Mucosa of descending colon (tissue), 3 donors: Measurements from ENCODE around the gene SWSAP1. TPM values are rescaled to one million over a fixed set of nuclear protein-coding genes. Genes with fewer than 3 reads are reported as not detected.
A peak's percentile ranks its signal among the peaks of the same experiment; 100 is the strongest.

Experiments used
- ATAC-seq: fragments of 200-7000 bp; cut with Tn5 transposase; one replicate; pipeline ENCODE4 v1.9.1; 2020; ENCODE audit warnings: mild to moderate bottlenecking, moderate library complexity
- DNase-seq, 3 donors: peaks; one replicate each; pipeline ENCODE4 v3.0.0-alpha.2; 2020
- H3K36me3 ChIP-seq: fragments of 200-600 bp; one replicate; pipeline ENCODE4 v1.8.0; 2021; ENCODE audit warnings: low read depth, mild to moderate bottlenecking
- H3K4me1 ChIP-seq: fragments of 200-600 bp; one replicate; pipeline ENCODE4 v1.8.0; 2021; ENCODE audit warnings: low read depth, mild to moderate bottlenecking
- H3K4me3 ChIP-seq: fragments of 200-600 bp; one replicate; pipeline ENCODE4 v1.8.0; 2021; ENCODE audit warnings: mild to moderate bottlenecking
- H3K9me3 ChIP-seq: fragments of 200-600 bp; one replicate; pipeline ENCODE4 v1.8.0; 2021; ENCODE audit warnings: mild to moderate bottlenecking
- intact Hi-C, 2 donors: fragments of 100-400 bp; cut with DNase I in 1 of 2; cut with micrococcal nuclease in 1 of 2; formaldehyde crosslinking; loops; one replicate each; pipeline versions ENCODE4 v1.11.0 to v1.11.1; 2022; cut with DNase I, micrococcal nuclease
- long read RNA-seq, 2 donors: library from polyadenylated mRNA; unstranded; transcript quantifications; one replicate each; pipeline ENCODE4 v2.0.0, GENCODE V29; 2019 to 2021
- total RNA-seq, 3 donors: library from RNA; stranded (reverse); fragmentation: NEBNext Ultra II Directional in 2 of 3; extraction: Animal tissue kit (Norgen Biotek cat#: 25700) in 2 of 3; gene quantifications; one replicate each; pipeline versions ENCODE4 v1.2.1 to v1.2.4, GENCODE V29; 2021 to 2023
- TF ChIP-seq, protein P1 (sequence below): fragments of 200-600 bp; IDR thresholded peaks from one replicate; pipeline ENCODE4 v1.8.0; 2022; ENCODE audit warnings: antibody characterized with exemption, mild to moderate bottlenecking
- donor health status: DM: no; HTN: no; CAD: no; lungs with moderate emphysema.
- donor health status: DM: no; HTN: no; CAD: no.
- donor health status: DM: no; HTN: yes; CAD: no.

The SWSAP1 gene
- total RNA-seq, result 1 to 10 TPM; 2.5 to 3.4 (median 3.3) TPM
- long read RNA-seq, donor 1, partial matches to known transcripts, result 1 of 4 reads
- long read RNA-seq, donor 1, other reads (novel, unspliced or antisense), result 0 of 4 reads
- long read RNA-seq, donor 2, transcript SWSAP1-201 (2 exons, 1,684 nt), result major isoform, 5 of 6 reads
- long read RNA-seq, donor 2, partial matches to known transcripts, result 0 of 6 reads
- long read RNA-seq, donor 2, other reads (novel, unspliced or antisense), result 1 of 6 reads

GRCh38 chr19:11374433-11375142 is at the start of gene SWSAP1:
Gene SWSAP1, plus strand, starts transcription at chr19:11374666. Its CDS starts 15 bp downstream, at chr19:11374681.
- Histone ChIP-seq H3K4me1 (peaks cover 19% of the 10 kb centered on the region), H3K4me3 (peak within 1 kb of the TSS; percentile 39), H3K9me3 (no peaks in the 10 kb centered on the region), H3K36me3 (no peaks in the 10 kb centered on the region)
- intact Hi-C loops, result no loop called here
- DNase-seq (peak; percentile 98 to 99 (median 99)), ATAC-seq (peak; percentile 93)
- TF ChIP-seq, protein P1, sequence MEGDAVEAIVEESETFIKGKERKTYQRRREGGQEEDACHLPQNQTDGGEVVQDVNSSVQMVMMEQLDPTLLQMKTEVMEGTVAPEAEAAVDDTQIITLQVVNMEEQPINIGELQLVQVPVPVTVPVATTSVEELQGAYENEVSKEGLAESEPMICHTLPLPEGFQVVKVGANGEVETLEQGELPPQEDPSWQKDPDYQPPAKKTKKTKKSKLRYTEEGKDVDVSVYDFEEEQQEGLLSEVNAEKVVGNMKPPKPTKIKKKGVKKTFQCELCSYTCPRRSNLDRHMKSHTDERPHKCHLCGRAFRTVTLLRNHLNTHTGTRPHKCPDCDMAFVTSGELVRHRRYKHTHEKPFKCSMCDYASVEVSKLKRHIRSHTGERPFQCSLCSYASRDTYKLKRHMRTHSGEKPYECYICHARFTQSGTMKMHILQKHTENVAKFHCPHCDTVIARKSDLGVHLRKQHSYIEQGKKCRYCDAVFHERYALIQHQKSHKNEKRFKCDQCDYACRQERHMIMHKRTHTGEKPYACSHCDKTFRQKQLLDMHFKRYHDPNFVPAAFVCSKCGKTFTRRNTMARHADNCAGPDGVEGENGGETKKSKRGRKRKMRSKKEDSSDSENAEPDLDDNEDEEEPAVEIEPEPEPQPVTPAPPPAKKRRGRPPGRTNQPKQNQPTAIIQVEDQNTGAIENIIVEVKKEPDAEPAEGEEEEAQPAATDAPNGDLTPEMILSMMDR, result no peak

- Histone ChIP-seq H3K4me1 (peaks cover 15% of the 10 kb centered on the region), H3K9me3 (no peaks in the 10 kb centered on the region), H3K4me3 (no peak overlapping the region), H3K36me3 (no peaks in the 10 kb centered on the region)
- intact Hi-C loops, result no loop called here
- DNase-seq, result peak in 1 of 3 donors; percentile 43
- TF ChIP-seq, protein P1, result no peak
- ATAC-seq, result peak; percentile 16
Observed at GRCh38 chr19:11324748-11325389, 49.6 kb upstream of the SWSAP1 start.

GRCh38 chr19:11325544-11325943 is 48.9 kb upstream of the SWSAP1 start:
- ATAC-seq (no peak), DNase-seq (peak in 1 of 3 donors; percentile 10)
- TF ChIP-seq, protein P1, result no peak
- no peaks in the 10 kb centered on the region for H3K9me3 ChIP-seq
- no peaks in the 10 kb centered on the region for H3K36me3 ChIP-seq
- intact Hi-C loops, result no loop called here
- H3K4me1 ChIP-seq, result peaks cover 15% of the 10 kb centered on the region
- H3K4me3 ChIP-seq, result no peak overlapping the region

GRCh38 chr19:11330127-11330526 is 44.3 kb upstream of the SWSAP1 start:
- no peak for DNase-seq
- TF ChIP-seq, protein P1, result no peak
- intact Hi-C loops, result no loop called here
- Histone ChIP-seq H3K4me3 (no peak overlapping the region), H3K9me3 (no peaks in the 10 kb centered on the region), H3K4me1 (no peaks in the 10 kb centered on the region), H3K36me3 (no peaks in the 10 kb centered on the region)
- ATAC-seq, result no peak

DNA sequence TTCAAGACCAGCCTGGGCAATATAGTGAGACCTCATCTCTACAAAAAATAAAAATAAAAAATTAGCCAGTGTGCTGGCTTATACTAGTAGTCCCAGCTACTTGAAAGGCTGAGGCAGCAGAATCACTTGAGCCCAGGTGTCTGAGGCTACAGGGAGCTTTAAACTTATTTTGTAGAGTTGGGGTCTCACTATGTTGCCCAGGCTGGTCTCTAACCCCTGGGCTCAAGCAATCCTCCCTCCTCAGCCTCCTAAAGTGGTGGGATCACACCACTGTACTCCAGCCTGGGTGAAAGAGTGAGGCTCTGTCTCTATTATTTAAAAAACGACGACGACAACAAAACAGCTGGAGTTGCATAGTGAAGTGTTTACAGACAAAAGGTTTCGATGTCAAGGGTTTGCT is 43.0 kb upstream of the SWSAP1 start:
- H3K36me3 ChIP-seq, result no peaks in the 10 kb centered on the region
- no peak for DNase-seq
- H3K4me3 ChIP-seq, result no peak overlapping the region

More for the DNA sequence above, 43.0 kb upstream of the SWSAP1 start:
- Histone ChIP-seq H3K9me3 (no peaks in the 10 kb centered on the region), H3K4me1 (no peaks in the 10 kb centered on the region)
- TF ChIP-seq, protein P1, result no peak
- ATAC-seq, result no peak
- intact Hi-C loops, result no loop called here
